PC-9 (cell line): ENCODE data around the gene DMRTA2.

ENCODE experiments used
- EZH2 ChIP-seq: fragments of 200-600 bp; sonication (generic); IDR thresholded peaks from 2 replicates; pipeline ENCODE4 v1.8.0; 2017; ENCODE audit warnings: antibody characterized with exemption, low read depth
- TF ChIP-seq, protein P1 (sequence below): fragments of 200-600 bp; sonication (generic); conservative IDR thresholded peaks from 2 replicates; pipeline ENCODE4 v1.6.1; 2017; ENCODE audit warnings: mixed run types, antibody characterized with exemption, mild to moderate bottlenecking, moderate library complexity

DNA sequence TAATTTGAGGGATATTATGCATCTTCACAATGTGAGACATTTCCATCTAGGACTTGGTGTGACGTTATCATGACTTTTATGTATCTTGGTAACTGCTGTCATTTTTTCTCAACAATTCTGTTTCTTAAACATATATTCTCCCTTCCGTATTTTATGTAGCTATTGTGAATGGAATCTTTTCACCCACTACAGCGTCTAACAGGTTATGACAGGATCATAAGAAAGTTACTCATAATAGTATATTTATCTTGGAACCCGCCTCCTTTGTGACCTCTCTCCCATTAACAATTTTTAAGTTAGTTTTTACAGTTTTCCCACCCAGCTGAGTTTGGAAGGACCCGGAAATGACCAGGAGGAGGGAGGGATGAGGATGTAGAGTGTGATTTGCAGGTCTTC lies 6.8 kb upstream of the DMRTA2 start:
- TF ChIP-seq, protein P1, sequence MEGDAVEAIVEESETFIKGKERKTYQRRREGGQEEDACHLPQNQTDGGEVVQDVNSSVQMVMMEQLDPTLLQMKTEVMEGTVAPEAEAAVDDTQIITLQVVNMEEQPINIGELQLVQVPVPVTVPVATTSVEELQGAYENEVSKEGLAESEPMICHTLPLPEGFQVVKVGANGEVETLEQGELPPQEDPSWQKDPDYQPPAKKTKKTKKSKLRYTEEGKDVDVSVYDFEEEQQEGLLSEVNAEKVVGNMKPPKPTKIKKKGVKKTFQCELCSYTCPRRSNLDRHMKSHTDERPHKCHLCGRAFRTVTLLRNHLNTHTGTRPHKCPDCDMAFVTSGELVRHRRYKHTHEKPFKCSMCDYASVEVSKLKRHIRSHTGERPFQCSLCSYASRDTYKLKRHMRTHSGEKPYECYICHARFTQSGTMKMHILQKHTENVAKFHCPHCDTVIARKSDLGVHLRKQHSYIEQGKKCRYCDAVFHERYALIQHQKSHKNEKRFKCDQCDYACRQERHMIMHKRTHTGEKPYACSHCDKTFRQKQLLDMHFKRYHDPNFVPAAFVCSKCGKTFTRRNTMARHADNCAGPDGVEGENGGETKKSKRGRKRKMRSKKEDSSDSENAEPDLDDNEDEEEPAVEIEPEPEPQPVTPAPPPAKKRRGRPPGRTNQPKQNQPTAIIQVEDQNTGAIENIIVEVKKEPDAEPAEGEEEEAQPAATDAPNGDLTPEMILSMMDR = no peak
- no peak for TF ChIP-seq EZH2
